NCI-H1092 treated with DMSO at 0.1 percent for 48 hours (cell line): Measurements from ENCODE around the gene ABR.
"Not testable (repeated sequence)": the region's sequence is repeated elsewhere in the genome, so short reads cannot be mapped to it uniquely, and the experiment has no call there.

Source experiments
- DNase-seq: peaks from one replicate; lab custom pipeline; 2025; lab: John Stamatoyannopoulos, UW

The ABR gene

DNA sequence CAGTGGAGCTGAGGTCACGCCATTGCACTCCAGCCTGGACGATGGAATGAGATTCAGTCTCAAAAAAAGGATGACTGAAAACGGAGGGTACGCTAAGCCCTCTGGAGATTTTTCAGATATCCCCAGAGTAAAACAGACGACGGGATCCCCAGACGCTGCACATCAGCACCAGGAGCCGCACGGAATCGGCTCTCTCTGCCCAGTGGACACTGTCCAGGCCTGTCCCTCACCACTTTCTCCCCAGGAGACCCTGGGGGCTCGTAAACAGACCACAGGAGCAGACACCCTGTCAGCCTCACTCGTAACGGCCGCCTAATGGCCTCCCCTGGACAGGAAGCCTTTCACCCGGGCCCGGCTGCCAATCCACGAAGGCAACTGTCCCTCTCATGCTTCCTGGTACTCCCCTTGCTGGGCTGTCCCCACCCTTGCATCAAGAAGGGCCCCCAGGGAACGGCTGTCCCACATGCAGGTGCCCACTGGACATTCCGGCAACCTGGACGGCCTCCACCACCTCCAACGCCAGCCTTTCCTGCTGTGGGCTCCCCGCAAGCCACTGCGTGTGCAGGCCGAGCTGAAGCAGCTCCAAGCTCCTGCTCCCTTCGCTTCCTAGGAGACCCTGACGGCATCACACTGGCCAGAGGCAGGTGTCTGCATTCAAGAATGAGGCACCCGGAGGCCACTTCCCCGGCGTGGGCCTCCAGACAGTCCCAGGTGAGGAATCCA lies 108.5 kb downstream of the ABR start:
- no peak for DNase-seq

GRCh38 chr17:1070411-1070810 lies 109.4 kb downstream of the ABR start:
- no peak for DNase-seq

GRCh38 chr17:1069847-1070246 lies 109.9 kb downstream of the ABR start:
- DNase-seq = no peak

DNA sequence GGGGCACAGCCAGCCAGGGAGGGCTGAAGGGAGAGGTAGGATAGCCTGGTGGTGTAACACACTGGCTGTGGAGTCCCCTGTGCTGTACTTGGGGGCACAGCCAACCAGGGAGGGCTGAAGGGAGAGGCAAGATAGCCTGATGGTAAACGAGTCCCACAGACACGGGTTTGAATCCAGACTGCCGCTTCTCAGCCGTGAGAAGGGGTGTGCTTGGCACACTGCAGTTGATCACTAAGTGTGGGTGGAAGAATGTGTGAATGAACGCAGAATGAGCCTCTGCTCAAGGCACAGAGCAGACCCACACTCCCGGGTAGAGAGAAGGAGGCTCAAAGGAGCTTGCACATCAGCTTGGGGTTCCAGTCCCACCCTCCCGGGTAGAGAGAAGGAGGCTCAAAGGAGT lies 111.4 kb downstream of the ABR start:
- DNase-seq = no peak

DNA sequence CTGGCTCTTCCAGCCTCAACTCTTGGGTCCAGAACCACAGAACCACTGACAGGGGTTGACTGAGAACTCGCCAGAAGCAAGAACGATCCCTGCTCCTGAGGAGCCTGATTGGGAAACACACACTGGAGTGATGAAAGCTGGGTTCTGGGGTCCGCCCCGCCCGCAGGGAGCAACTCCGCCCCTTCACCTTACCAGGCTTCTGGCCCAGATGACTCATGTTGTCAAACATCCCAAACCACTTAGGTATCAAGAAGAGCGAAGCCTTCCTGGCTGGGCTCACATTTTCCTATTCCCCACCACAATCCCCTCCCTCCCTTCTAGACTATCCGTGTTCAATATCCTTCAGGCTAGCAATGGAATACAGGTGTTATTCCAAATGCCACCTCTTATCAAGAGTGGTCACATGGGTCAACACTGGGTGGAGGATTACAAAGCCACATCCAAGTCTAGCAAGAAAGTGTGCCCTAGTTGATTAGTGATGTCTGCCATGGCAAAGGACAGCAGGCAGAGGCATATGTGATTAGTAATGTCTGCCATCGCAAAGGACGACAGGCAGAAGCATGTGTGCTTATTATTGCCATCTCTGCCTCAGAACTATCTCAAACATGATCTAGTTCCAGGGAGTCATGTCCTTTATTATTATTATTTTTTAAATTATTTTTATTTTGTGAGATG lies 112.4 kb downstream of the ABR start:
- DNase-seq = no peak

- DNase-seq = not testable (repeated sequence)
Observed at GRCh38 chr17:1065416-1065815, 114.4 kb downstream of the ABR start.

DNA sequence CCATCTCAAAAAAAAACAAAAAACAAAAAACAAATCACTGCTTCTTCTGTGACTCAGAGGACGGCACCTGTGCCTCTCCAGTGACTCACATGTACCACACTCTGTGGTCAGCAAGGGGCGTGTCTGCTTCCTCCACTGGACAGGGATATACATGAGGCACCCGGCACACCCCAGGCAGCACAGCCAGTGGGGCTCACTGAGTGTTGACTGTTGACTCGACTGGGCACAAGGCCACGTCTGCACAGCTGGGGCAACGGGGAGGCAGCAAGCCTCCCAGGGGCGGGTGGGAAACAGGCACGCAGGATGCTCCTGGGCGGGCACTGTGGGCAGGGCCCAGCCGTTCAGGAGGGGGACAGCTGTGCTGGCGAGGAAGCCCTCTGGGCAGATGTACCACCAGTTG lies 118.8 kb downstream of the ABR start:
- peak; percentile 46 for DNase-seq

GRCh38 chr17:1059131-1059795 lies 120.5 kb downstream of the ABR start:
- peak; percentile 31 for DNase-seq

DNA sequence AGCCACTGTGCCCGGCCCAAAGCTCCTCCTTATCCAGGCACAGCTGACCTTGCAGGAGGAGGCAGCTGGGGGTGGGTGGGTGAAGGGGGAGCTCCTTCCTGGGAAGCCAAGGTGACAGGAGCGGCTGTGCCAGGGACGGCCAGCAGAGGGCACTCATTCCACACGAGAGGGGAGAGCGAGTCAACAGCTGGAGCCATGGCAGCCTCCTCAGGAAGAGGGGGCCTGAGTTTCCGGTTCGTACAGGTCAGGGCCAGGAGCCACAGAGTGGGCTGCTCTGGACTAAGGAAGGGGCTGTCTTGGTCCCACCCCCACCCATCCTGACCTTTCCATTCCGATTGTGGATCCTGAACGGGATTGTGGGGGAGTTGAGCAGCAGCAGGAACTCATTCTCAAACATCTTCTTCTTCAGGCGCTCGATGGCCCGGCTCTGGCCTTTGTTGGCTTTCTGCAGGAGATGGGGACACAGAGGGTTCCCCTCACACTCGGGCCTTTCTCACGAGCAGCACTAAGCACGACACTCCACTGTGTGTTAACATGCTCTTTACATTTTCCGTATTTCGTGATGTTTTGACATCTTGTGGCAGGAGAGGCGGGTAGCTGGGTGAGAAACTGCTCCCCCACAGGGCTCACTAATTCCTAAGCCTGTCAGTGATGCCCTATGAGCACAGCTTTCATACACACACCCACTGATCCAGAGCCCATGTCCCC lies 121.2 kb downstream of the ABR start:
- DNase-seq = peak; percentile 4

- DNase-seq = peak; percentile 14
Observed at GRCh38 chr17:1056761-1057160, 123.0 kb downstream of the ABR start.

DNA sequence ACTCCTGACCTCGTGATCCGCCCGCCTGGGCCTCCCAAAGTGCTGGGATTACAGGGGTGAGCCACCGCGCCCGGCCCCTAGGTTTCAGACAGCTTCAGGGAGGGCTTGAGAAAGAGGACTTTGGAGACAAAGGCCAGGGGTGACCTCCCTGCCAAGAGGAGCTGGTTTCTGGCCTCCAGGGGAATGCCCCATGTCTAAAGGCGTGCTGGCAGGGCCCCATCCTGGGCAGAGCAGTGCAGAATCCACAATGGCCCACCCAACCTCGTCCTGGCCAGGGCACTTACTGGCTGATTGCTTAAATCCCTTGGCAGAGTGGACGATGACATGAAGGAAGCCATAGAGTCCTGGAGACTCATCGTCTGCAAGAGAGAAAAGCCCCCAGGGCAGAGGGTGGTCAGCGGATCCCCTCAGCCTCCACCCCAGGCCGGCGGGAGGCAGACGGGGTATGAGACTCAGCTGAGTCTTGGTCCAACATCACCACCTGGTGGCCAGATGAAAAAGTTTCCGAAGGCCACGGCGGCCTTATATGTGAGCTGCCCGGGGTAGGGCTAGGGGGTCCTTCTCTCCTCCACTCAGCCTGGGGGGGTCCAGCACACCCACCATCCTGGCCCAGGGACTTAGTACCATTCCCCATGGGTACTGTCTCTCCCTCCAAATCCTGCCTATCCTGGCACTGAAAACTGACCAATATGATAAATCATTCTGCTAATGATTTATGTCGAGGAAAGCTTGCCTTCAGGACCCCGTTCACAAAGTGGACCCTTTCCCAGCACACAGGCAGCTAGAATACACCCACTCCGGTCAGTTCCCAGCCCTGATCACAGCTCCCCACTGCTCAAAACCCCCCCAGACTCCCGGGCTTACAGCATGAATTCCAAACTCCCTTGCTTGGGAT lies 123.8 kb downstream of the ABR start:
- DNase-seq = peak; percentile 42

GRCh38 chr17:1055231-1055630 lies 124.5 kb downstream of the ABR start:
- no peak for DNase-seq

- DNase-seq = no peak
Observed at GRCh38 chr17:1054656-1055055, 125.1 kb downstream of the ABR start.

DNA sequence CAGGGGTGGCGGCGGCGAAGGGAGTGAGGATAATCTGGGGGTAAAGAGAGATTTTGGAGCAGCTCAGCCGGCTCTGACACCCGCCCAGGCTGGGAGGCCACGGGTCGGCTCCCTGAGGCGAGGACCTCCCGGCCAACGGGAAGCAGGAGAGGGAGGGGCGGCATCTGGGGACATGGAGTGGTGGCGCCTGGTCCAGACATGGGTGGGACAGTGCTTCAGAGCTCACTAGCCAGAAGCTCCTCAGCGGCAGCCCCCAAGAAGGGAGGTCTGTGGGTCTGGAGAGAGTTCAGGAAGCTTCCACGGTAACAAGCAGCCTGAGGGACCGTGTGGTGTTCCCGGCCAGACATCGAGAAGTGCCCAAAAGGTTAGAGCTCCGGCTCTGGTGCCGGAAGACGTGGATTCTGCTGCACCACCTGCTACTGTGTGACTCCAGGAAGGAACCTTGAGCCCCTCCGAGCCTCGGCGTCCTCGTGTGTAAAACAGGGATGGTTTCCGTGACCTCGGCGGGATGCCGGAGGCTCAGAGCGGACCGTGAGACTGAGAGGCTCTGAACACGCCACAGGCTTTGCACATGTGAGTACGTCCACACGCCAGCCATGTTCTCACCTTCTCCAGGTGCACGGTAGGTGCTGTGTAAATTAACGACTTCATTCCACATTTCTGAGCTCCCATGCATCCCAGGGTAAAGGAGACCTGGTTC lies 126.0 kb downstream of the ABR start:
- DNase-seq = no peak

DNA sequence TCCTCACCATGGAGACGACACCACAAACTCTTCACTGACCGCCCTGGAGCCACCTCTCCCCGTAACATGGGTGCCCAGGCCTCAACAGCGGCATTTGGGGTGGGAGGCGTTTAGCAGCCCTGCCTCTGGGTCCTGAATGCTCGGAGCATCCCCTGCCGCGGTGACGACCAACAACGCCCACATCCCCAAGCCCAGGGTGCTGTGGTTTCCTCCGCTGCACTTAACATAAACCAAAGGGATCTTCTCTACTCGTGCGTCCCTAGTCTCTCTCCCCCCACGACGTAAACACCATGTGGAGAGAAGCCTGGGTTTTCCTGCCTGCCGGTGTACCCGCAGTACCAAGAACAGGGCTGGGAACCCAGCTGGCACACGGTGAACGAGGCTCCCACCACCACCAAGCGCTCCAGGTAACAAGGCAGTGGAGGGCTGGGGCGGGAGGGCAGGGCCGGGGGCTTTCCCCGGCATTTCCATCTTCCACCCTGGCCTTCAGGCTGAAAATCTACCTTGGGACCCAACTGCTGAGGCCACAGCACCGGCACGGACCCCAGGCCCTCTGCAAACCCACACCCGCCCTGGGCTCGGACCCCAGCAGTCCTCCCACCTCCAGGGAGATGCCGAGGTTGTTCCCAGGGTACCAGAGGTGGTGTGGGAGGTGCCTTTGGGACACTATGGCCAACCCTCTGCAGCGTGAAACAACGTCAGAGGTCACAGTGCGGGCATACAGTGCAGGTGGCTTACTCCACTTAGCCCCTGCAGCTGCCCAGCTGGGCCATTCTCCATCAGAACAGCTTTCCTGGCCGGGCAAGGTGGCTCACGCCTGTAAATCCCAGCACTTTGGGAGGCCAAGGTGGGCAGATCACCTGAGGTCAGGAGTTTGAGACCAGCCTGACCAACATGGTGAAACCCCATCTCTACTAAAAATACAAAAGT lies 128.5 kb downstream of the ABR start:
- no peak for DNase-seq

GRCh38 chr17:1050246-1050995 lies 129.4 kb downstream of the ABR start:
- DNase-seq = no peak

DNA sequence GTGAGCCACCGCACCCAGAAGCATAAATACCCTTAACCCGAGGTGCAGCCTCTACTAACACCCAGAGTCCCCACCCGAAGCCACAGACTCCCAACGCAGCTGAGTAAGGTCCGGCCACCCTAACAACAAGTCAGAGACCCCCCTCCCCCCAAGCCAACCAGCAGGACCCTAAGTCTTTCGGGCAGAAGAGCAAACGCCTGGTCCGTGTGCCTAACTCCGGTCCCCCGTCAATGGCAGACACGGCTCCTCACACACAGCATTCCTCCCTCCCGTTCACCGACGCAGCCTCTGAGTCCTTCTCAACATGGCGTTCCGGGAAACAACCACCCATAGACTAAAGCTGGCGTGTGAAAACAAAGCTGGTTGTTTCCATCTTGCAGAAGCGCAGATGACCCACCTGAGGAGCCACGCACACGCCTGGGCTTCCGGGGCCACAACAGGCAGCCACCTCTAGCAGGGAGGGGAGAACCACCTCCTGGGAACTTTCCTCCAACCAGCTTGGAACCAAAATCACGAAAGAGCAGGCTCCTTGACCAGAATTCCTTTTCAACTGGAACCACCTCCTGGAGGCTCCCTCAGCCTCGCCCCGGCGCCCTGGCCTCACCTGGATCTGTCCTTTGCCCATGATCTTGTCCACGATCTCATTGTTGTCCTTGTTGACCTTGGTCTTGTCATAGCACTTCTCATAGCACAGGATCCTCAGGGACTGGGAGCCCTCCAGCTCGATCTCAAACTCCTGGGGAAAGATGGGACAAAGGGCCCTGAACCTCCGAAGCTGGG lies 130.1 kb downstream of the ABR start:
- DNase-seq = no peak

GRCh38 chr17:1048516-1049115 lies 131.2 kb downstream of the ABR start:
- not testable (repeated sequence) for DNase-seq
